Embryonic facial prominence (tissue), 1 donor: ENCODE measurements around the gene LORICRIN.

Source experiments
- DNase-seq: peaks from one replicate; pipeline ENCODE4 v3.0.0-alpha.2; 2016; ENCODE audit errors: extremely low spot score

The LORICRIN gene

GRCh38 chr1:153248176-153248879 lies 11.2 kb upstream of the LORICRIN start:
- DNase-seq = no peak

- no peak for DNase-seq
These were observed 9.3 kb upstream of the LORICRIN start for GRCh38 chr1:153250166-153250565.

GRCh38 chr1:153251087-153251486 lies 8.4 kb upstream of the LORICRIN start:
- DNase-seq = no peak

GRCh38 chr1:153251562-153251961 lies 7.9 kb upstream of the LORICRIN start:
- no peak for DNase-seq

GRCh38 chr1:153251988-153252387 lies 7.5 kb upstream of the LORICRIN start:
- DNase-seq = no peak

- no peak for DNase-seq
These were observed 6.4 kb upstream of the LORICRIN start for GRCh38 chr1:153253076-153253475.

- no peak for DNase-seq
These were observed 5.8 kb upstream of the LORICRIN start for GRCh38 chr1:153253693-153254092.

GRCh38 chr1:153260585-153261280 lies 1.2 kb downstream of the LORICRIN start:
- DNase-seq = no peak

- DNase-seq = no peak
These were observed 2.0 kb downstream of the LORICRIN start for GRCh38 chr1:153261281-153262069.

GRCh38 chr1:153262070-153262366 lies 2.5 kb downstream of the LORICRIN start:
- DNase-seq = no peak

- DNase-seq = no peak
These were observed 3.1 kb downstream of the LORICRIN start for GRCh38 chr1:153262462-153263157.

- no peak for DNase-seq
These were observed 6.0 kb downstream of the LORICRIN start for GRCh38 chr1:153265457-153265856.

GRCh38 chr1:153271711-153272110 lies 12.2 kb downstream of the LORICRIN start:
- no peak for DNase-seq

- DNase-seq = no peak
These were observed 12.7 kb downstream of the LORICRIN start for GRCh38 chr1:153272186-153272585.

GRCh38 chr1:153277852-153278251 lies 18.4 kb downstream of the LORICRIN start:
- no peak for DNase-seq

GRCh38 chr1:153288634-153289275 lies 29.3 kb downstream of the LORICRIN start:
- no peak for DNase-seq

GRCh38 chr1:153291514-153291913 lies 32.0 kb downstream of the LORICRIN start:
- DNase-seq = no peak

- no peak for DNase-seq
These were observed 32.7 kb downstream of the LORICRIN start for GRCh38 chr1:153292185-153292584.

GRCh38 chr1:153292740-153293479 lies 33.4 kb downstream of the LORICRIN start:
- DNase-seq = no peak

- DNase-seq = no peak
These were observed 33.9 kb downstream of the LORICRIN start for GRCh38 chr1:153293480-153293775.

- no peak for DNase-seq
These were observed 34.4 kb downstream of the LORICRIN start for GRCh38 chr1:153293851-153294250.
